NT2/D1 (cell line): ENCODE measurements around the gene TRIM25.

ENCODE experiments used
- YY1 ChIP-seq: IDR thresholded peaks from 2 replicates; pipeline ENCODE4 v1.6.1; 2011; ENCODE audit not compliant: insufficient read length, insufficient read depth
- ZNF274 ChIP-seq: IDR thresholded peaks from 2 replicates; pipeline ENCODE4 v1.6.1; 2011; ENCODE audit warnings: mild to moderate bottlenecking, low read depth, low read length

DNA sequence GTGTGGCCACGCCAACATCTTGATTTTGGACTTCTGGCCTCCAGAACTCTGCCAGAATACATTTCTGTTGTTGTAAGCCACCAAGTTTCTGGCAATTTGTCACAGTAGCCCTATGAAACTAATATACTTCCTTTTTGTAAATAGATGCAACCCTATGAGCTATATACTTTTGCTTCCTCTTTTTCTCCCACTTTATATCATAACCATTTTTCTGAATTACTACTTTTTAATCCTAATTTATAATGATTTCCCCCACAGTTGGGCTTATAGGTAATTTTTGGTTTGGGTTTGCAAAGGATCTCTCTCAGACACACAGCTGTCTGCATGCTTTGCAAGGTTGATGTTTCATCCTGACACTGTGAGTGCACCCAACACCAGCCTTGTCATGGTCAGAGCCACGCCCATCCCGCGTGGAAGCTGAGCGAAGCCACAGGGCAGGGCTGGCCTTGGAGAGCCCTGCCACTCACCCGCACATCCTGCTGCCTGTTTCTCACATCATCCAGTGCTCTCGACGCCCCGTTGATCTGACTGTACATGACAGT is 5.8 kb downstream of the TRIM25 start:
- TF ChIP-seq ZNF274 (no peak), YY1 (no peak)
